ENCODE measurements around the gene FOXQ1. TPM values are rescaled to one million over a fixed set of nuclear protein-coding genes. Genes with fewer than 3 reads are reported as not detected.

Gene FOXQ1
- total and polyA plus RNA-seq, 4 donors: 0.28 to 1.1 TPM; not detected in 2

DNA sequence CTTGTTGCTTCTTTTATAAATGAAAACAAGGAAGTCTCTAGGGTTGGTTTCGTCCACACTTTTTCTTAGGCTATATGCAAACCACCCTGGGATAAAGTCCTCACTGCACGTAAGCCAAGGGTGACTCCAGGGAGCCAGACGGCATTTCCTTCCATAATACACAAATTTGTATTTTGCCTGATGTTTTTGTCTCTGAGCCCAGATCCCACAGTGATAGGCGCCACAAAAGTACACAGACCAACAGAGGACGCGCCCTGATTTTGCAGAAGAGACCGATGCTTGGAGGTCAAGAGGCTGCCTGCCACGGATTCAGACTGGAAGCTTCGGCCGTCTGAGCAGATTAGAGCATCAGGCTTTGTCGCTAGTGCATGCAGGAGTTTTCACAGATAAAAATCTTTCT, 22.8 kb downstream of the FOXQ1 start:
- H3K9ac ChIP-seq (ENCODE audit: low read depth in 1 of 2, low read length in 2 of 2): no peak overlapping the region
- TF ChIP-seq, protein P1, sequence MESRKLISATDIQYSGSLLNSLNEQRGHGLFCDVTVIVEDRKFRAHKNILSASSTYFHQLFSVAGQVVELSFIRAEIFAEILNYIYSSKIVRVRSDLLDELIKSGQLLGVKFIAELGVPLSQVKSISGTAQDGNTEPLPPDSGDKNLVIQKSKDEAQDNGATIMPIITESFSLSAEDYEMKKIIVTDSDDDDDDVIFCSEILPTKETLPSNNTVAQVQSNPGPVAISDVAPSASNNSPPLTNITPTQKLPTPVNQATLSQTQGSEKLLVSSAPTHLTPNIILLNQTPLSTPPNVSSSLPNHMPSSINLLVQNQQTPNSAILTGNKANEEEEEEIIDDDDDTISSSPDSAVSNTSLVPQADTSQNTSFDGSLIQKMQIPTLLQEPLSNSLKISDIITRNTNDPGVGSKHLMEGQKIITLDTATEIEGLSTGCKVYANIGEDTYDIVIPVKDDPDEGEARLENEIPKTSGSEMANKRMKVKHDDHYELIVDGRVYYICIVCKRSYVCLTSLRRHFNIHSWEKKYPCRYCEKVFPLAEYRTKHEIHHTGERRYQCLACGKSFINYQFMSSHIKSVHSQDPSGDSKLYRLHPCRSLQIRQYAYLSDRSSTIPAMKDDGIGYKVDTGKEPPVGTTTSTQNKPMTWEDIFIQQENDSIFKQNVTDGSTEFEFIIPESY (IDR thresholded peaks at IDR 0.05): no peak
- TF ChIP-seq, protein P2, sequence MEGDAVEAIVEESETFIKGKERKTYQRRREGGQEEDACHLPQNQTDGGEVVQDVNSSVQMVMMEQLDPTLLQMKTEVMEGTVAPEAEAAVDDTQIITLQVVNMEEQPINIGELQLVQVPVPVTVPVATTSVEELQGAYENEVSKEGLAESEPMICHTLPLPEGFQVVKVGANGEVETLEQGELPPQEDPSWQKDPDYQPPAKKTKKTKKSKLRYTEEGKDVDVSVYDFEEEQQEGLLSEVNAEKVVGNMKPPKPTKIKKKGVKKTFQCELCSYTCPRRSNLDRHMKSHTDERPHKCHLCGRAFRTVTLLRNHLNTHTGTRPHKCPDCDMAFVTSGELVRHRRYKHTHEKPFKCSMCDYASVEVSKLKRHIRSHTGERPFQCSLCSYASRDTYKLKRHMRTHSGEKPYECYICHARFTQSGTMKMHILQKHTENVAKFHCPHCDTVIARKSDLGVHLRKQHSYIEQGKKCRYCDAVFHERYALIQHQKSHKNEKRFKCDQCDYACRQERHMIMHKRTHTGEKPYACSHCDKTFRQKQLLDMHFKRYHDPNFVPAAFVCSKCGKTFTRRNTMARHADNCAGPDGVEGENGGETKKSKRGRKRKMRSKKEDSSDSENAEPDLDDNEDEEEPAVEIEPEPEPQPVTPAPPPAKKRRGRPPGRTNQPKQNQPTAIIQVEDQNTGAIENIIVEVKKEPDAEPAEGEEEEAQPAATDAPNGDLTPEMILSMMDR (IDR thresholded peaks at IDR 0.05; ENCODE audit: low read depth, low read length, missing input control): no peak
- TF ChIP-seq FOXA1 (IDR thresholded peaks at IDR 0.05) (no peak), GABPA (IDR thresholded peaks at IDR 0.05 in 1 of 2, conservative IDR thresholded peaks at IDR 0.05 in 1 of 2) (no peak), HNF4G (IDR thresholded peaks at IDR 0.05) (no peak), HNF4A (conservative IDR thresholded peaks at IDR 0.05) (no peak), RAD21 (IDR thresholded peaks at IDR 0.05) (no peak), RXRA (IDR thresholded peaks at IDR 0.05) (no peak), EGR1 (IDR thresholded peaks at IDR 0.05; ENCODE audit: low read depth in 2 of 2) (no peak), FOXA2 (IDR thresholded peaks at IDR 0.05) (no peak), YY1 (IDR thresholded peaks at IDR 0.05) (no peak), TAF1 (conservative IDR thresholded peaks at IDR 0.05) (no peak), JUND (IDR thresholded peaks at IDR 0.05) (no peak), NR2F2 (IDR thresholded peaks at IDR 0.05) (no peak), SP1 (IDR thresholded peaks at IDR 0.05) (no peak)
- TF ChIP-seq, protein P3, sequence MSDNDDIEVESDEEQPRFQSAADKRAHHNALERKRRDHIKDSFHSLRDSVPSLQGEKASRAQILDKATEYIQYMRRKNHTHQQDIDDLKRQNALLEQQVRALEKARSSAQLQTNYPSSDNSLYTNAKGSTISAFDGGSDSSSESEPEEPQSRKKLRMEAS (IDR thresholded peaks at IDR 0.05): no peak
- TF ChIP-seq, protein P4, sequence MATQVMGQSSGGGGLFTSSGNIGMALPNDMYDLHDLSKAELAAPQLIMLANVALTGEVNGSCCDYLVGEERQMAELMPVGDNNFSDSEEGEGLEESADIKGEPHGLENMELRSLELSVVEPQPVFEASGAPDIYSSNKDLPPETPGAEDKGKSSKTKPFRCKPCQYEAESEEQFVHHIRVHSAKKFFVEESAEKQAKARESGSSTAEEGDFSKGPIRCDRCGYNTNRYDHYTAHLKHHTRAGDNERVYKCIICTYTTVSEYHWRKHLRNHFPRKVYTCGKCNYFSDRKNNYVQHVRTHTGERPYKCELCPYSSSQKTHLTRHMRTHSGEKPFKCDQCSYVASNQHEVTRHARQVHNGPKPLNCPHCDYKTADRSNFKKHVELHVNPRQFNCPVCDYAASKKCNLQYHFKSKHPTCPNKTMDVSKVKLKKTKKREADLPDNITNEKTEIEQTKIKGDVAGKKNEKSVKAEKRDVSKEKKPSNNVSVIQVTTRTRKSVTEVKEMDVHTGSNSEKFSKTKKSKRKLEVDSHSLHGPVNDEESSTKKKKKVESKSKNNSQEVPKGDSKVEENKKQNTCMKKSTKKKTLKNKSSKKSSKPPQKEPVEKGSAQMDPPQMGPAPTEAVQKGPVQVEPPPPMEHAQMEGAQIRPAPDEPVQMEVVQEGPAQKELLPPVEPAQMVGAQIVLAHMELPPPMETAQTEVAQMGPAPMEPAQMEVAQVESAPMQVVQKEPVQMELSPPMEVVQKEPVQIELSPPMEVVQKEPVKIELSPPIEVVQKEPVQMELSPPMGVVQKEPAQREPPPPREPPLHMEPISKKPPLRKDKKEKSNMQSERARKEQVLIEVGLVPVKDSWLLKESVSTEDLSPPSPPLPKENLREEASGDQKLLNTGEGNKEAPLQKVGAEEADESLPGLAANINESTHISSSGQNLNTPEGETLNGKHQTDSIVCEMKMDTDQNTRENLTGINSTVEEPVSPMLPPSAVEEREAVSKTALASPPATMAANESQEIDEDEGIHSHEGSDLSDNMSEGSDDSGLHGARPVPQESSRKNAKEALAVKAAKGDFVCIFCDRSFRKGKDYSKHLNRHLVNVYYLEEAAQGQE (IDR thresholded peaks at IDR 0.05): no peak
- TF ChIP-seq, protein P5, sequence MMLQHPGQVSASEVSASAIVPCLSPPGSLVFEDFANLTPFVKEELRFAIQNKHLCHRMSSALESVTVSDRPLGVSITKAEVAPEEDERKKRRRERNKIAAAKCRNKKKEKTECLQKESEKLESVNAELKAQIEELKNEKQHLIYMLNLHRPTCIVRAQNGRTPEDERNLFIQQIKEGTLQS (IDR thresholded peaks at IDR 0.05): no peak
- peaks cover 3 to 28% (median 22%) of the 10 kb centered on the region in 4 donors for H3K4me1 ChIP-seq (ENCODE audit: control insufficient read depth in 4 of 4, insufficient read depth in 4 of 4, low read length in 3 of 4)
- H3K9me3 ChIP-seq (ENCODE audit: control insufficient read depth in 4 of 4, low read length in 3 of 4): no peaks in the 10 kb centered on the region
- H3K4me3 ChIP-seq (ENCODE audit: low read depth in 1 of 3, low read length in 3 of 3): no peak overlapping the region
- no peak for DNase-seq (ENCODE audit: low spot score)
- H3K27me3 ChIP-seq (ENCODE audit: control insufficient read depth in 4 of 4, insufficient read depth in 4 of 4, low read length in 3 of 4): peaks cover 0 to under 1% (median 0%) of the 10 kb centered on the region in 4 donors
- H3K27ac ChIP-seq (ENCODE audit: low read depth in 1 of 2, low read length in 2 of 2): peak overlapping the region in 1 of 2 donors; percentile 16
- 26% methylated on average over 11 of the region's 11 CpGs for WGBS
- H3K36me3 ChIP-seq (ENCODE audit: control insufficient read depth in 4 of 4, insufficient read depth in 3 of 4, low read depth in 1 of 4, low read length in 3 of 4): no peaks in the 10 kb centered on the region
